ENCODE measurements around the gene NDNF. TPM values are rescaled to one million over a fixed set of nuclear protein-coding genes. Genes with fewer than 3 reads are reported as not detected.

NDNF gene
- total and polyA plus RNA-seq, 9 of the 15 experiments (the other 6 are each of a cell fraction or from before 2014, with no cell fraction given) = not detected

- DNase-seq (ENCODE audit: extremely low read depth in 1 of 4, low spot score in 3 of 4) (no peak), ATAC-seq (no peak; the same call in 2 of the 3 replicates), FAIRE-seq (no peak)
- Histone ChIP-seq H3K4me1 (replicated peaks in 1 of 2; ENCODE audit: control insufficient read depth in 2 of 2, insufficient read depth in 2 of 2, low read length in 2 of 2) (no peaks in the 10 kb centered on the region), H2AFZ (ENCODE audit: low read depth, low read length) (no peak overlapping the region), H3K4me2 (ENCODE audit: insufficient read depth, low read length) (no peak overlapping the region), H3K36me3 (ENCODE audit: control insufficient read depth, insufficient read depth, low read length) (no peaks in the 10 kb centered on the region), H3K9ac (ENCODE audit: insufficient read depth in 1 of 2, low read depth in 2 of 2, low read length in 2 of 2) (no peak overlapping the region), H4K20me1 (replicated peaks; ENCODE audit: control insufficient read depth, insufficient read depth, low read length) (no peaks in the 10 kb centered on the region), H3K4me3 (no peak overlapping the region), H3K79me2 (ENCODE audit: control insufficient read depth, insufficient read depth, low read length) (no peaks in the 10 kb centered on the region), H3K27me3 (ENCODE audit: control insufficient read depth in 2 of 2, insufficient read depth in 2 of 2, low read length in 2 of 2) (peaks cover 0 to 9% of the 10 kb centered on the region in 2 experiments; a peak in 2 of 5 replicates), H3K9me1 (ENCODE audit: control insufficient read depth, insufficient read depth, low read length) (no peaks in the 10 kb centered on the region), H3K27ac (ENCODE audit: extremely low read depth, low read depth, low read length) (no peak overlapping the region), H3K9me3 (replicated peaks; ENCODE audit: control insufficient read depth, insufficient read depth, low read depth, low read length) (no peaks in the 10 kb centered on the region)
- ChIA-PET POLR2A (interaction anchor here (0.9 kb wide), 1 partner anchor 12 kb away, joined by 3 read pairs; no protein-coding TSS in a partner anchor), CTCF (ENCODE audit: low intra/inter-chr PET ratio) (no interaction called here)
- TF ChIP-seq ZBTB17 (CRISPR knock-in tag; IDR thresholded peaks at IDR 0.05) = no peak
- TF ChIP-seq RAD51 (IDR thresholded peaks at IDR 0.05; ENCODE audit: borderline replicate concordance, low read depth) = no peak
- TF ChIP-seq ARID2 (IDR thresholded peaks at IDR 0.05) = no peak
- in situ Hi-C loops (cut with MboI) = no loop called here
- no TSS peak for BruUV-seq (replicated peaks)
- intact Hi-C loops (cut with micrococcal nuclease) = no loop called here
- 8% methylated on average over 51 of the region's 64 CpGs for WGBS (ENCODE audit: insufficient coverage, low coverage, missing lambda C conversion rate)
These were observed 1.4 kb downstream of the NDNF start for GRCh38 chr4:121070696-121071639.

DNA sequence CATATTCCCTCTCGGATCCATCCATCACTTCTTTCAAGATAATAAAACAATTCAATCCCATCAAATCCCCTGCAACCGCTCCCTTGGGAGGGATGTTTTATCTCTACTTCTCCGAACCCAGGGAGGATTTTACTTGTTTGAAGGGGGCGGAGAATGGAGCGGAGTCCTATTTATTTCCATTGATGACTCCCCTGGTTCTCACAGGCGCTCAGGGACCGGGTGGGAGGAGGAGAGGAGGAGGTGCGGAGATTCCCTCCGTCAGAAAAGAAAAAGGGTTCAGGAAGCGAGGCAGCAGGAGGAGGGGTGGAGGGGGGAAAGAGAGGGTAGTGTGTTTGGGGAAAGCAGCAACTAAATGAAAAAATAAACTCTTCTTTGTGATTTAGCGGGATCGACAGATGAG, 2.1 kb downstream of the NDNF start:
- H3K4me2 ChIP-seq (ENCODE audit: insufficient read depth, low read length) = no peak overlapping the region
- in situ Hi-C loops (cut with MboI) (no loop called here), intact Hi-C loops (cut with micrococcal nuclease) (no loop called here)
- H2AFZ ChIP-seq (ENCODE audit: low read depth, low read length) = no peak overlapping the region
- H3K4me1 ChIP-seq (replicated peaks in 1 of 2; ENCODE audit: control insufficient read depth in 2 of 2, insufficient read depth in 2 of 2, low read length in 2 of 2) = no peaks in the 10 kb centered on the region
- WGBS (ENCODE audit: insufficient coverage, low coverage, missing lambda C conversion rate) = 0% methylated on average over 12 of the region's 12 CpGs
- no peaks in the 10 kb centered on the region for H3K9me3 ChIP-seq (replicated peaks; ENCODE audit: control insufficient read depth, insufficient read depth, low read depth, low read length)
- no peak overlapping the region for H3K4me3 ChIP-seq
- H4K20me1 ChIP-seq (replicated peaks; ENCODE audit: control insufficient read depth, insufficient read depth, low read length) = no peaks in the 10 kb centered on the region
- no peak overlapping the region for H3K9ac ChIP-seq (ENCODE audit: insufficient read depth in 1 of 2, low read depth in 2 of 2, low read length in 2 of 2)
- POLR2A ChIA-PET = no interaction called here
- no peaks in the 10 kb centered on the region for H3K79me2 ChIP-seq (ENCODE audit: control insufficient read depth, insufficient read depth, low read length)
- no peak for DNase-seq (ENCODE audit: extremely low read depth in 1 of 4, low spot score in 3 of 4)
- no TSS peak for BruUV-seq (replicated peaks)
- H3K27ac ChIP-seq (ENCODE audit: extremely low read depth, low read depth, low read length) = no peak overlapping the region
- no peak for ATAC-seq
- H3K36me3 ChIP-seq (ENCODE audit: control insufficient read depth, insufficient read depth, low read length) = no peaks in the 10 kb centered on the region
- CTCF ChIA-PET (ENCODE audit: low intra/inter-chr PET ratio) = no interaction called here
- no peaks in the 10 kb centered on the region for H3K9me1 ChIP-seq (ENCODE audit: control insufficient read depth, insufficient read depth, low read length)
- H3K27me3 ChIP-seq (ENCODE audit: control insufficient read depth in 2 of 2, insufficient read depth in 2 of 2, low read length in 2 of 2) = peaks cover 0 to 9% of the 10 kb centered on the region in 2 experiments; a peak in 2 of 5 replicates
- no peak for FAIRE-seq
- TF ChIP-seq TCF3 (CRISPR knock-in tag; IDR thresholded peaks at IDR 0.05) (no peak), CBX1 (IDR thresholded peaks at IDR 0.05; ENCODE audit: low read depth) (no peak), ZBTB8A (IDR thresholded peaks at IDR 0.05; ENCODE audit: partially characterized antibody) (no peak), ZNF217 (CRISPR knock-in tag; IDR thresholded peaks at IDR 0.05) (no peak), CAMTA2 (CRISPR knock-in tag; conservative IDR thresholded peaks at IDR 0.05) (no peak), ZNF512 (tag; IDR thresholded peaks at IDR 0.05) (no peak), BRF1 (IDR thresholded peaks at IDR 0.05; ENCODE audit: borderline replicate concordance, extremely low read depth, insufficient read length) (no peak), FOXJ3 (CRISPR knock-in tag; IDR thresholded peaks at IDR 0.05) (no peak), RBM34 (IDR thresholded peaks at IDR 0.05; ENCODE audit: borderline replicate concordance, insufficient read depth, low read length) (no peak), ZNF253 (CRISPR knock-in tag; conservative IDR thresholded peaks at IDR 0.05) (no peak), ZNF644 (tag; IDR thresholded peaks at IDR 0.05; ENCODE audit: low read depth) (no peak), ZNF140 (CRISPR knock-in tag; IDR thresholded peaks at IDR 0.05) (no peak)

All from K562 (cell line).